ENCODE measurements around the gene HMBS.

GRCh38 chr11:119084663-119085436, at the start of gene HMBS:
- TF ChIP-seq ZNF274 (IDR thresholded peaks at IDR 0.05; ENCODE audit: low read depth, low read length) (no peak), SUZ12 (IDR thresholded peaks at IDR 0.05; ENCODE audit: extremely low read depth, insufficient read depth, insufficient read length) (no peak), YY1 (IDR thresholded peaks at IDR 0.05; ENCODE audit: insufficient read depth, insufficient read length) (no peak)
